Heart left ventricle (tissue), 16 donors: ENCODE results near the gene DPYSL5. TPM values are rescaled to one million over a fixed set of nuclear protein-coding genes. Genes with fewer than 3 reads are reported as not detected.
A peak's percentile ranks its signal among the peaks of the same experiment; 100 is the strongest.

Source experiments
- ATAC-seq, 4 donors: fragments of 200-7000 bp; cut with Tn5 transposase; one replicate each; pipeline ENCODE4 v1.9.1; 2020 to 2022; ENCODE audit warnings: moderate library complexity in 4 of 4, mild to moderate bottlenecking in 3 of 4, moderate number of reproducible peaks in 1 of 4
- DNase-seq, 5 donors: peaks; one replicate each; pipeline ENCODE4 v3.0.0-alpha.2; 2020
- H3K27ac ChIP-seq, 12 donors: fragments of 200-600 bp; sonication (generic) in 4 of 12; one replicate each; pipeline versions ENCODE4 v1.5.0 to v1.8.0; 2016 to 2022; ENCODE audit warnings: mild to moderate bottlenecking in 2 of 12
- H3K27me3 ChIP-seq, 9 donors: fragments of 200-600 bp; sonication (generic) in 2 of 9; one replicate each; pipeline versions ENCODE4 v1.5.1 to v1.8.0; 2016 to 2022; ENCODE audit warnings: mild to moderate bottlenecking in 3 of 9
- H3K36me3 ChIP-seq, 9 donors: fragments of 200-600 bp; sonication (generic) in 2 of 9; one replicate each; pipeline versions ENCODE4 v1.5.0 to v1.8.0; 2018 to 2022; ENCODE audit warnings: mild to moderate bottlenecking in 2 of 9
- H3K4me1 ChIP-seq, 12 donors: fragments of 200-600 bp; sonication (generic) in 4 of 12; one replicate each; pipeline versions ENCODE4 v1.5.0 to v1.8.0; 2016 to 2022; ENCODE audit warnings: mild to moderate bottlenecking in 3 of 12
- H3K4me3 ChIP-seq, 12 donors: fragments of 200-600 bp; sonication (generic) in 4 of 12; one replicate each; pipeline versions ENCODE4 v1.5.0 to v1.8.0; 2017 to 2022; ENCODE audit warnings: mild to moderate bottlenecking in 9 of 12, moderate library complexity in 4 of 12
- H3K9me3 ChIP-seq, 12 donors: fragments of 200-600 bp; sonication (generic) in 4 of 12; one replicate each; pipeline versions ENCODE4 v1.5.0 to v1.8.0; 2016 to 2022; ENCODE audit warnings: mild to moderate bottlenecking in 1 of 12
- POLR2A ChIP-seq, 2 donors: fragments of 450-650 bp; IDR thresholded peaks; one replicate each; pipeline ENCODE4 v1.6.1; 2017; ENCODE audit warnings: antibody characterized with exemption in 2 of 2, mild to moderate bottlenecking in 2 of 2, moderate library complexity in 2 of 2
- WGBS, 4 donors: extraction: QIAGEN DNeasy Blood & Tissue Kit in 2 of 4; methylation state at CpG; one replicate each; pipeline versions ENCODE4 v1.1.5 to v1.1.7; 2013 to 2018; 5-methylcytosine and 5-hydroxymethylcytosine counted together
- intact Hi-C, 10 donors: fragments of 100-400 bp; cut with DNase I; formaldehyde crosslinking; loops; one replicate each; pipeline versions ENCODE4 v1.11.1 to v1.14.2; 2022
- polyA plus RNA-seq, 2 donors: library from polyadenylated mRNA; stranded (reverse); fragments of 200-250 nt; gene quantifications; one replicate each; pipeline ENCODE4 v1.2.3, GENCODE V29; 2013
- total RNA-seq, 9 donors: library from RNA; depleted of rRNA in 2 of 9; stranded (reverse); fragments of >200 nt in 2 of 9; fragmentation: NEBNext Ultra II Directional in 3 of 9; extraction: Animal tissue kit (Norgen Biotek cat#: 25700) in 3 of 9; gene quantifications; one replicate each; pipeline versions ENCODE4 v1.1.0 to v1.2.4, GENCODE V29; 2016 to 2023
- TF ChIP-seq, protein P1 (sequence below), 12 donors: fragments of 200-600 bp; sonication (generic) in 4 of 12; IDR thresholded peaks; one replicate each; pipeline versions ENCODE4 v1.5.0 to v1.8.0; 2018 to 2022; ENCODE audit warnings: antibody characterized with exemption in 12 of 12, mild to moderate bottlenecking in 5 of 12
- donor health status: ischemic (EF 13 %, LVEDD 7.1; RV severe dilation, severe dysfunction).
- donor health status: healthy with polysubstance abuse.
- donor health status: DM: no; HTN: yes; CAD: no.
- donor health status: DM: no; HTN: no; CAD: no.
- donor health status: ischemic (EF 25% LVEDD 6.9; RV normal size, moderate dysfunction).
- donor health status: ischemic (EF 25% LVEDD 5.7; RV mildly dilated, moderate dysfunction).
- donor health status: healthy.
- donor health status: DM: yes; HTN: yes; CAD: no.
- donor health status: ischemic (EF 35%, LVEDD 5.7; RV mildly dilated, moderate dysfunction).
- donor health status: nonischemic (EF 11% LVEDD 7.7; RV severe dilation, severe dysfunction).
- donor health status: DM: yes; HTN: yes; CAD: no.
- donor health status: PGD.
- donor health status: ischemic (EF 29% LVEDD 5.4; RV normal size, mild dysfunction).
- donor health status: nonischemic (EF 23%, LVEDD 6.1; RV moderate dilation, normal function).

Gene DPYSL5
- total and polyA plus RNA-seq, 11 donors = 0.06 to 0.13 TPM; not detected in 9

DNA sequence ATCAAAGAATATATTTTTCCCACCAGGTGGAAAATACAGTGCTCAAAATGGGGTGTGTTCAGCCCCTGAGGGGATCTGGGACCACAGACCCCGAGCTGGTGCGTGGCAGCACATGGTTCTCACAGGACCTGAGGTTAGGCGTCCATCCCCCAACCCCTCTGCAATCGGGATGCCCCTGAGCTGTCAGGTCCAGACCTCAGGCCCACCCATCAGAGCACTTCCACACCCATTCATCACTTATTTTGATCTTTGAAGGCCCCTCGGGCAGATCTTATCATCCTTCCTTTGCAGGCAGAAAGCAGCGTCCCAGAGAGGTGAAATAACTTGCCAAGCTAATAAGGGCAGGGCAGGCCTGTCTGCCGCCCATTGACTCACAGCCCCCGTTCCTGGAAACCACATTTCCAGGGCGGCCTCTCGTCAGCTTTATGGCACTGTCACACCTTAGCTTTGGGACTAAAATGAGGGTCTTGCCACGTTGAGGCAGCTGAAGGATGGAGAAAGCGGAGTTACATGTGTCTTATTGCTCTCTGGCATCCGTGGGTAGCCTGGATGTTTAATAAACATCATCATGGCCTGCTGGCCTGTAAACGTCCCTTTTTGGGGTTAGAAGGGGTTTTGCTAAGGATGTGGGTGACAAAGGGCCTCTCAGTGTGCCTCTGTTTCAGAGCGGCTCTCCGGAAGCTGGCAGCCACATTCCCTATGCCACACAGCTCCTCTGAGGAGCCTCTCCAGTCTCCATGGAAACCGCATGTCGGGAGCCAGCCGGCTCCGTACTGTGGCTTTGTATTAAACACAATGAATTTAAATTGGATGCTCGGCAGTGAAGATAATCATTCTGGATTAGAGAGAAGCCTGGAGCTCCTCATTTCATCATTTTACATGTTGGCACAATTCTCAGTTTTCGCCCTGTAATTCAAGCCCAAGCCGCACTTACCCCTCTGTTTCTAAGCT is 64.3 kb downstream of the DPYSL5 start:
- Histone ChIP-seq H3K4me3 (no peak overlapping the region), H3K27ac (no peak overlapping the region), H3K9me3 (peaks cover 0 to 8% (median 0%) of the 10 kb centered on the region in 12 donors), H3K27me3 (peaks cover 0 to 17% (median 0%) of the 10 kb centered on the region in 9 donors), H3K36me3 (no peaks in the 10 kb centered on the region), H3K4me1 (peaks cover 0 to 13% (median 4%) of the 10 kb centered on the region in 12 donors)
- ATAC-seq = no peak
- TF ChIP-seq POLR2A (IDR thresholded peaks at IDR 0.05) = no peak
- TF ChIP-seq, protein P1, sequence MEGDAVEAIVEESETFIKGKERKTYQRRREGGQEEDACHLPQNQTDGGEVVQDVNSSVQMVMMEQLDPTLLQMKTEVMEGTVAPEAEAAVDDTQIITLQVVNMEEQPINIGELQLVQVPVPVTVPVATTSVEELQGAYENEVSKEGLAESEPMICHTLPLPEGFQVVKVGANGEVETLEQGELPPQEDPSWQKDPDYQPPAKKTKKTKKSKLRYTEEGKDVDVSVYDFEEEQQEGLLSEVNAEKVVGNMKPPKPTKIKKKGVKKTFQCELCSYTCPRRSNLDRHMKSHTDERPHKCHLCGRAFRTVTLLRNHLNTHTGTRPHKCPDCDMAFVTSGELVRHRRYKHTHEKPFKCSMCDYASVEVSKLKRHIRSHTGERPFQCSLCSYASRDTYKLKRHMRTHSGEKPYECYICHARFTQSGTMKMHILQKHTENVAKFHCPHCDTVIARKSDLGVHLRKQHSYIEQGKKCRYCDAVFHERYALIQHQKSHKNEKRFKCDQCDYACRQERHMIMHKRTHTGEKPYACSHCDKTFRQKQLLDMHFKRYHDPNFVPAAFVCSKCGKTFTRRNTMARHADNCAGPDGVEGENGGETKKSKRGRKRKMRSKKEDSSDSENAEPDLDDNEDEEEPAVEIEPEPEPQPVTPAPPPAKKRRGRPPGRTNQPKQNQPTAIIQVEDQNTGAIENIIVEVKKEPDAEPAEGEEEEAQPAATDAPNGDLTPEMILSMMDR (IDR thresholded peaks at IDR 0.05) = no peak
- intact Hi-C loops = no loop called here
- DNase-seq = no peak
- 63 to 73% (median 71%) methylated on average over 23 of the region's 23 CpGs for WGBS, 4 donors

DNA sequence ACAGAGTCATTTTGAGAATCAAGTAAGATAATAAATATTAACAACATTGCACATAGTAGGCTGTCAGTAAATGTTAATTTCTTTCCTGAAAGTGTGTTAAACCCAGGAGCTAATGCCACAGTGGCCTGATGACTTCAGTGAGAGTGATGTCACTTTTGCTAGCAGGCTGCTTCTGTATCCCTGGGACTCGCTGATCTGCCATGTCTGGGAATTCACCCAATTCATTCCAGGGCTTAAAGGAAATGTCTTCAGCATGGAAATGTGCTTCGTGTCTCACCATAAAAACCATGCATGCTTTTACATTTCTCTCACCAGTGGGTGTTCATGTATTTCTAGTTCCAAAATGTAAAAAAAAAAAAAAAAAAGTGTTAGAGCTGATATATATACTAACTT is 65.7 kb downstream of the DPYSL5 start:
- ATAC-seq (peak; percentile 74 to 90 (median 82)), DNase-seq (no peak)
- intact Hi-C loops = no loop called here
- H3K27ac ChIP-seq = no peak overlapping the region
- no peaks in the 10 kb centered on the region for H3K36me3 ChIP-seq
- H3K9me3 ChIP-seq = peaks cover 0 to 8% (median 0%) of the 10 kb centered on the region in 12 donors
- TF ChIP-seq, protein P1 (IDR thresholded peaks at IDR 0.05) = no peak
- no peak for TF ChIP-seq POLR2A (IDR thresholded peaks at IDR 0.05)
- no peak overlapping the region for H3K4me3 ChIP-seq
- whole genome bisulfite sequencing, 4 donors = 15 to 20% (median 17%) methylated on average over 2 of the region's 2 CpGs
- H3K4me1 ChIP-seq = peaks cover 0 to 13% (median 4%) of the 10 kb centered on the region in 12 donors
- H3K27me3 ChIP-seq = peaks cover 0 to 12% (median 0%) of the 10 kb centered on the region in 9 donors

DNA sequence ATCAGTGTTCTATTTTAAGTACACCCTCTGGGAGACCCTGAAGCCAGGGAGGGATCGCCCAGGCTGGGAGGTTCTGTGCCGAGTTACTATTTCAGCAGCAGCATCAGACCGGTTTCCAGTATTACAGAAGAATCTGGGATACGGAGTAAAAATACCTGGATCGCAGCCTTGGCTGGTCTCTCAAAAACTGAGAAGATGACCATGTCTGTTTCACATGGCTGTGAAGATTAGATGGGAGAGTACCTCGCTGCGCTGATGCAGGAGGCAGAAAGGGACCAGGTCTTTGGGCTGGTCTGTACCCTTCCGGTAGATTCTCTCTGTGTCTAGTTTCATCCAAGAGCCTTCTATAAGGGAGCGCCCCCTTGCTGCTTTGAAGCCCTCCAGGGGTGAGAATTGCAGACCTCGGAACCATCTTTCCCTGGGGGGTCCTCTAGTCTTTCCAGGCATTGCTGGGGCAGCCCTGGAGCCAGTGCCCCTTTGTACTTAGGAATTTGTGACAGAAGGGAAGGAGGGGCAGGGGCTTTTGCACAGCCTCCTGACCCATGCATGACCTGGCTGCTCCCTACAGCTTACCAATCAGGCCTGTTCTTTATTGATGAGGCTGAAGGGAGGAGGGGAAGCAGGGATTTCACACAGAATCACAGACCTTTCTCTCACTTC is 66.2 kb downstream of the DPYSL5 start:
- peaks cover 0 to 12% (median 0%) of the 10 kb centered on the region in 9 donors for H3K27me3 ChIP-seq
- WGBS, 4 donors = 28 to 37% (median 32%) methylated on average over 10 of the region's 10 CpGs
- peaks cover 0 to 13% (median 4%) of the 10 kb centered on the region in 12 donors for H3K4me1 ChIP-seq
- TF ChIP-seq POLR2A (IDR thresholded peaks at IDR 0.05) = no peak
- TF ChIP-seq, protein P1 (IDR thresholded peaks at IDR 0.05) = no peak
- ATAC-seq (peak; percentile 75 to 86 (median 82)), DNase-seq (peak in 1 of 5 donors; percentile 36)
- peaks cover 0 to 8% (median 0%) of the 10 kb centered on the region in 12 donors for H3K9me3 ChIP-seq
- no peak overlapping the region for H3K4me3 ChIP-seq
- H3K27ac ChIP-seq = no peak overlapping the region
- H3K36me3 ChIP-seq = no peaks in the 10 kb centered on the region
- intact Hi-C loops = no loop called here
